Liver (tissue), 3 donors: ENCODE measurements around the gene PASK.

Experiments
- FOXA1 ChIP-seq: IDR thresholded peaks from 2 replicates; pipeline ENCODE4 v1.6.1; 2016; ENCODE audit warnings: antibody characterized with exemption
- SP1 ChIP-seq: IDR thresholded peaks from 2 replicates; pipeline ENCODE4 v1.6.1; 2018; ENCODE audit warnings: antibody characterized with exemption, mild to moderate bottlenecking
- TF ChIP-seq, protein P1 (sequence below): fragments of 150-350 bp; IDR thresholded peaks from 2 replicates; pipeline ENCODE4 v1.5.1; 2017; ENCODE audit warnings: improper control_type of control experiment, low read depth, low read length; ENCODE audit not compliant: missing input control
- donor health status: healthy.
- donor health status: healthy.

DNA sequence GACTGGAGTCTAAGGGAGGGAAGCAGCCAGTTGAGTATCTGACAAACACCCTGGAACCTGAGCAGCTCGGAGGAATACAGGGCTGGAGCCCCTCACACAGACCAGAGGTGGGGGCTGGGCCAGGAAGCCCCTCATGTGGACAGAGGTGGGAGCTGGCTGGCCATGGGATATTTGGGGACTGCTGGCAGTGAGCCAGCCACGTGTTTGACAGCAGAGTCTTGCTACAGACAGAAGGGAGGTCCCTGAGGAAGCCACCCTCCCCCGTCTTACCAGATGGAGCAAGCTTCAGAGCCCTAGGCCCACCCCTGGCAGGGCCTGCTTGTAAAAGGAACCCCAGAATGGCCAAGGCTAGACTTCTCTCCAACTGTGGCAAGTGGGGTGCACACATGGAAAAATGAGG, 43.6 kb downstream of the PASK start:
- TF ChIP-seq, protein P1, sequence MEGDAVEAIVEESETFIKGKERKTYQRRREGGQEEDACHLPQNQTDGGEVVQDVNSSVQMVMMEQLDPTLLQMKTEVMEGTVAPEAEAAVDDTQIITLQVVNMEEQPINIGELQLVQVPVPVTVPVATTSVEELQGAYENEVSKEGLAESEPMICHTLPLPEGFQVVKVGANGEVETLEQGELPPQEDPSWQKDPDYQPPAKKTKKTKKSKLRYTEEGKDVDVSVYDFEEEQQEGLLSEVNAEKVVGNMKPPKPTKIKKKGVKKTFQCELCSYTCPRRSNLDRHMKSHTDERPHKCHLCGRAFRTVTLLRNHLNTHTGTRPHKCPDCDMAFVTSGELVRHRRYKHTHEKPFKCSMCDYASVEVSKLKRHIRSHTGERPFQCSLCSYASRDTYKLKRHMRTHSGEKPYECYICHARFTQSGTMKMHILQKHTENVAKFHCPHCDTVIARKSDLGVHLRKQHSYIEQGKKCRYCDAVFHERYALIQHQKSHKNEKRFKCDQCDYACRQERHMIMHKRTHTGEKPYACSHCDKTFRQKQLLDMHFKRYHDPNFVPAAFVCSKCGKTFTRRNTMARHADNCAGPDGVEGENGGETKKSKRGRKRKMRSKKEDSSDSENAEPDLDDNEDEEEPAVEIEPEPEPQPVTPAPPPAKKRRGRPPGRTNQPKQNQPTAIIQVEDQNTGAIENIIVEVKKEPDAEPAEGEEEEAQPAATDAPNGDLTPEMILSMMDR = no peak
- no peak for TF ChIP-seq FOXA1
- TF ChIP-seq SP1 = no peak
